Stimulated activated CD8-positive, alpha-beta memory T cell treated with anti-CD3 and anti-CD28 coated beads, Interleukin-2, amount 100 ng/mL, for 1 hour (primary cell): ENCODE data around the gene MAGI2.

Source experiments
- DNase-seq, 2 donors: peaks; one replicate each; pipeline ENCODE4 v3.0.0-alpha.2; 2020; ENCODE audit warnings: low read depth in 2 of 2

MAGI2 gene

DNA sequence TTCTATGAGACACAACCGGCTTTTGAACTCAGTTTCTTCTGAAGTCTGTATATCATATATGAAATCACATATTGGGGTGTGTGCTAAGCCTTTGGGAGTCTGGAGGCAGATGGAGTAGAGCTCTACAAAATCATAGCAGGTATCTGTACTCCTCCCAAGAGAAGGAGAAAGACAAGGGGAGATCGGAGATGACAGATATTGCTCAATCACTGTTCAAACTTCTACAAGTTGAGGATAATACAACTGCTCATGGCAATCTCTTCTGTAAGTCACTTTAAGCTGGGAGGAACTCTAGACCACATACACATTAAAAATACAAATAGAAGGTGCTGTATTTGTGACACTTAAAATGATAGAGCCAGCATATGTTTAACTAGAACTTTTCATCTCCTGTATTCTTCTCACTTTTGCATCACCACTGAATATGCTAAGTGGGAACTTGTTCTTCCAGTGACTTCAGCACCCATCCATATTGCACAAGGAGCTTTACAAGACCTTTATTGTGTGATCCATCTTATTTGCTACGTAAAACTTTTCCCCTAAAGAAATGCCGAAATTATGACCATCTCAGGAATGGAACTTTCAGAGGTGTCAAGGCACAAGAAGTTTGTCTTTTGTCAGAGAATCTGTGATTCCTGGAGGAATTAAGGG is 1273.5 kb downstream of the MAGI2 start:
- DNase-seq: no peak

DNA sequence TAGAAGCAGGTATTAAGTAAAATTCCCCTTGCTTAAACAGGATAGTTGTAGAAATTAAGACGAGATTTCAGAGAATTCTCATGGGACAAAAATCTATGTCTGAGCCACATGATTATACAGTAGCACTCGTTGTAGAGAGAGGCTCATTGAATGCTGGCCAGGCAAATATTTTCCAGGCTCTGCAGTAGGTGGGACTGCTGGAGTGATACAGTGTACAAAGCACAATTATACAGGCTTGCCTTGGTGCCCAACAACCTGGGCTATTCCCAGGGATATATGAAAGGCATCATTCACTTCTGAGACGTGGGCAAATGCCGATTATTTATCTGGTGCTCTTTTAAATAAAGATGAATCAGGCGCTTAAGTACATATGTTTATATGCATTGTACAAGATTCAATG is 1274.3 kb downstream of the MAGI2 start:
- no peak for DNase-seq

DNA sequence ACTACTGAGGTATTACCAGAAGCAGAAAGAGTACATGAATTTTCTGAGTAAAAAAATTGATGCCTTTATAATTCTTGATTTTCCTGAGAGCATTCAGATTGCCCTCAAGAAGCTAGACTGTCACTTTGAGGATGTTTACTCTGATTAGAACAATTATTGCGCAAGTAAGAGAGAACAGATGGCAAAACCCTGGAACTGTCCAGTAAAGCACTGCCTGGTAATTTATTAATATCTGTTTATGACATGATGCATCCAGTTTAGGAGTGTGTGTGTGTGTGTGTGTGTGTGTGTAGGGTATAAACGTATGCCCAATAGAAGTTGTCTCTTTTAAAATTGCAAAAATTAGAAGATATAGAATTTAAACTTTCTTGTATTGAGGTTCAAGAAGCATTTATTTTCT is 1275.1 kb downstream of the MAGI2 start:
- no peak for DNase-seq

DNA sequence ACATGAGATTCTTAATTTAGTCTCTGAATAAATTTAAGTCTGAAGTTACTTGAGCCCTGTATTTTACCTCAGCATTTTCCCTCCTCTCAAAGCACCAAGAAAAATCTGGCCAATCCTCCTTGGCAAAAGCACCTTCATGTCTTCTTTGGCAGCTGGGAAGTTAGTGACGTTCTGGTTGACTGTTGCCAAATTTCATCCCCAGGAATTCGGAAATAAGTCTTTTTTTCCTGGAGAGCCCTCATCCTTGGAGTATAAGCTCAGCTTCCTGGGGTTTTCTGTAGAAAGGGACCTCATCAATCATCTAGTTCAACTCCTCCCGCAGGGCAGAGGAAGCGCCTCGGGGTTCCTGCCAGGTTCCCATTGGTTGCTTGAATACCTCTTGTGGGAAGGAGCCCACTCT is 1277.3 kb downstream of the MAGI2 start:
- no peak for DNase-seq

- no peak for DNase-seq
These were observed 1278.0 kb downstream of the MAGI2 start for GRCh38 chr7:78175330-78176100.

DNA sequence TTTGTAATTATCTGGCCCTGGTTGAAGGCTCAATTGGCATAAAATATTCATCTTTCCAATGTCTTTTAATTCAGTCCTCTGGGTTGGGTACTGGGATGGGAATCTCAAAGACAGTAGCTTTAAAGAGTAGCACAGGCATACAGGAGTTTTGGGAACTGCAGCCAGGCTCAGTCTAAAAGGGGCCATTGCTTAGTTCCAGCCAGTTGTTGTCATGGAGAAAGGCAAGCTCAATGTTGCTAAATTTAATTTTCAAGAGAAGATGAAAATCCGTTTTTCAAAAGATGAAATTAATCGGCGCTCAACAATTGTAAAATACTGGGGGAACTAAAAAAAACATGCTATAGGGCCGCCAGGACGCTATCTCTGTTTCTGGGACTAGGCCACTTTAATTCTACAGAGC is 1279.8 kb downstream of the MAGI2 start:
- no peak for DNase-seq

DNA sequence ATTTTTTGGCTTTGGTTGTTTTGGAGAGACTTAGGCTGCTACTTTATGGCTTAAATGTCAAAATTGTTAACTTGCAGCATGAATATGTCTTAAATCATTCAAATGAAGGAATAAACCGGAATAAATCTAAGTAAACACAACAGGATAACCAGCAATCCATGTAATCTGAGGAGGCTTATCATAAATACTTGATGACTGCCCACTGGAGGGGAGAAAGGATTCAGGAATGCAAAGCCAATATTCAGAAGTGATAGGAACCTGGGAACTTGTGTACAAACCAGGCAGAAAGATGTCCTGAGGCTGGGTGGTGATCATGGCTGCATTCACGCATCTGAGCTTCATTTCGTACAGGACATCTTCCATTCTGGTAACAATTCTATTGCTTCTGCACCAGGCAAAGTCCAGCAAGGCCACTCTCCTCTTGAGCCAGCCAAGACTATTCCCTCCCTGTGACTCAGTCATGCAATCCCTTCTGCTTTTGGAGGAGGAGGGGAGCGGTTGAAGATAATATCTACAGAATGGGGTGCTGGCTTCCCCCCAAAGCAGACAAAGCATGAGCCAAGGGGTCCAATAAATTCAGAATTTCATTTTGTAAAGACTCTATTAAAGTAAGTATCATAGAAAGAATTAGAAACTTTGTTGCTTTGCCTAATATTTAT is 1280.4 kb downstream of the MAGI2 start:
- no peak for DNase-seq

GRCh38 chr7:78172267-78172757 is 1281.2 kb downstream of the MAGI2 start:
- DNase-seq: no peak

DNA sequence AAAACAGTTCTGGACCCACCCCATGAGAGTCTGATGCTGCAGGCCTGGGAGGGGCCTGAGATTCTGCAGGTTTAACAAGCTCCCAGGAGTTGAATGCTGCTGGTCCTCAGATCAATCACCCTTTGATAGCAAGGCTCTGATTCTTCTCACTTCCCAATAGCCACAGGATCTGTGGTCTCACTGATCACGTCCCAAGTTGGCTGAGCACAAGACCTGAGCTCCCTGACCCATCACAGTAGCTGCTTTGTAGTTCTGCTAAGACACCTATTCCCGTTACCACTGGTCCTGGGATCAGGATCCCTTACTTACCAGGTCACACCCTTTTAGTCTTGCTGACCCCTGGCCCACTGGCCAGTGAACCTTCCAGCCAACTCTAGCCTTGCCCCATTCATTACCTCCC is 1282.1 kb downstream of the MAGI2 start:
- DNase-seq: no peak

DNA sequence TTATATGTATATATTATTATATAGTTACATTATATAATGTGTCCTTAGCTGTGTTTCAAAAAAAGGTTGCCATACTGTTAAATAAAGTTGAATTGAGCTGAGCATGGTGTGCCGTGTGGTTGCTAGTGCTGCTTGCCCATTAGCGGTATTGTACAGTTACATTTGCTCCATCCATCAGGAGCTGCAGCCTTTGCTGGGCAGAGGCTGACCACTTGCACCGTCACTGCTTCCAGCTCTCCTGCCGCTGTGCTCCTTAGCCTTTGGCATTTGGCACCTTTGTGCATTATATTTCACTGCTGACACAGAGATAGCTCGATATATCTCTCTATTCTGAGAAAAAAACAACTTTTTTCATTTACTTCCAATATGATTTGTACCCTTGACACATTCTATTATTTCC is 1282.7 kb downstream of the MAGI2 start:
- DNase-seq: no peak

DNA sequence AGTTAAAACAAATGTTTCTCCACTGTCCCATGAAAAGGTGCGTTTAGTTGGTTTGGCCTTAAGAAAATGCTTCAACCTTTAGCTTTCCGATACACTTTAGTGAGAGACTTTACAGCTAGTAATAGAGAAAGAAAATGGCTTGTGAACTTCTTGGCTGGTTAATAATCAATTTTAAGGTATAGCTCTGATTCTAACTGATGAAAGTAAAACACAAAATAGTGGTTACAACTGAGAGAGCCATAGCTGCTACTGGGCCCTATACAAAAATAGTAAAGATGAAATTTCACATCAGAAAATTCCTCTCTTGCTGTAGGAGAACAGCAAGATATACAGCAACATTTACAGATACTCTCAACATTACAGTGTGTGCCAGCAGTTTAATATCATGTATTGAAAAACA is 1283.5 kb downstream of the MAGI2 start:
- DNase-seq: no peak

GRCh38 chr7:78168865-78169264 is 1284.6 kb downstream of the MAGI2 start:
- no peak for DNase-seq

DNA sequence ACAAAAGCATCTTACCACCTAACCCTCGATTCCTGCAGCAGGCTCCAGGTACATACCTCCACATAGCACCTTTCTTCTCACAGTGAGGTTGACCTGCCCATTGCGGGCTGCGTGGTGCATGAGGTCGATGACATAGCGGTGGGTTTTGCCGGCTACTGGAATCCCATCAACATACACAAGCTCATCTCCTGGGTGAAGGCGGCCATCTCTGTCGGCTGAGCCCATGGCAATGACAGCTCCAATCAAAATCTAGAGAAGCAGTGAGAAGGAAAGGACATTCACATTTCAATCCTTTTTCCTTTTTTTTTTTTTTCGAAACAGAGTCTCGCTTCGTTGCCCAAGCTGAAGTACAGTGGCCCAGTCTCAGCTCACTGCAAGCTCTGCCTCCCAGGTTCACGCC is 1285.6 kb downstream of the MAGI2 start:
- no peak for DNase-seq

- no peak for DNase-seq
These were observed 1287.6 kb downstream of the MAGI2 start for GRCh38 chr7:78165854-78166253.

DNA sequence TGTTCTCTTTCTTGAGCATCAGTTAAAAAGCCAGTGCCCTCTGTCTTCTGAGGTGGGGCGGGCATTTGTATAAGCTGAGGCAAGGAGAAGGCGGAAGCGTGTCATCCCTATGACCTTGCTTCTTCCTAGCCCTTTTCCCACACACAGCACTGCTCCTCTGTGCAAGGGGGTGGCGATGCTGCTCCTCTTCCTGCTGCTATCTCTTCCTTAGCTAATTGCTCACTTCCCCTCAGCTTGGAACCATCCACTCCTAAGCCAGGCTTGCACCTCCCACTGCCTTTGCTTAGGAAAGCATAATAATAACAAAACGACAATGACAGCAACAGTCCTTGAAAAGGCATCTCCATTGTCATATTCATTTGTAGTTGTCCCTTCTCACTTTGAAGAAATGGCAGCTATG is 1288.0 kb downstream of the MAGI2 start:
- DNase-seq: no peak

- no peak for DNase-seq
These were observed 1289.0 kb downstream of the MAGI2 start for GRCh38 chr7:78164459-78164858.

DNA sequence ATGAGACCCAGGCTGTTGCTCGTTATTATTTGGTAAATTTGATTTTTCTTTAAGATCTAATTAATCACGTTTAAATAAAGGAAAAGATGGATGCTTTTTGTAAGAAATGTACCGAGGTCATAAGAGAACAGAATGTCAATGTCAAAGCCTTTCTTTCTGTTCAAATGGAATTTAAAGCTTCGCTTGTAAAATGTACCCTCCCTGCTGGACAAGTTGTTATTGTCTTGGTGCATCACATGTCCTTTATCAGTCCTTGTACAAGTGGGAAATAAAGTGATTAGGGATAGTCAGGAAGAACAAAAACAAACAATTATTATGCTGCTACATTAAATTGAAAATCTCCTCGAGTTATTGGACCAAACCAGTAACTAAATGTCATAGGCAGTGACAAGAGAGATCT is 1291.7 kb downstream of the MAGI2 start:
- no peak for DNase-seq

DNA sequence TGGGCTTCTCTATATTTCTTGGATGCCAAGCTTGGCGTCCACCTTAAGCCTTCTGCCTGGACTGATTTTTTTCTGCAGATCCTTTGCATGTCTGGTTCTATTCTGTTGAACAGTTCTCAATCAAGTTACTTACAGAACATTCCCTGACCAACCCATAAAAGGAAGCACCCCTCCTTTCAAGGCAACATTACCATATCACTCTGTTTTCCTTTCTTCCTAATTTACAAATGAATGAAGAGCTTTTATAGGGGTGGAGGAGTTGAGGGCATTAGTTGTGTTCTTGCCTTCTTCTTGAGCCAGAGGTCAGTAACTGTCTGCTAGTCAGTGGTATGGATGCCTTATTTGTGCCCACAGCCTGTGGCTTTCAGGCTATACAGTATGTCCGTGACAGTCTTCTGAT is 1293.9 kb downstream of the MAGI2 start:
- no peak for DNase-seq

GRCh38 chr7:78153285-78153684 is 1300.2 kb downstream of the MAGI2 start:
- DNase-seq: no peak

GRCh38 chr7:78151229-78151628 is 1302.2 kb downstream of the MAGI2 start:
- no peak for DNase-seq

DNA sequence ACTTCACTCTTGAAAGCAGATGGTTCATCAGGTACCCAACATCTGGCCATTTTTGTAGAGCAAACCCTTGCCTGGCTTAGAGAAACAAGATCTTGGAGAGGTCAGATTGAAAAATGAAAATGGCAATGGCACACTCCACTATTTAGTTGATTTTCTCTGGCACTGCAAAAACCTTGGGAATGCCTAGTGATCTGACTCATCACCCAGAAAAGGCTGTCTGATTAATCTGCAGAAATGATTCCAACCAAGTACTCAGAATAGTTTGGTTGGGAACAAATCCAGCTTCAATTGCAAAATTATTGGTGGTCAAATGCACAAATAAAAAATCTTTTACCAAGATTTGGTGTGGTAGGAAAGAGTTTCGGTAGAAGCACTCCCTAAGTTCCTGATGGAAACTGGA is 1303.7 kb downstream of the MAGI2 start:
- no peak for DNase-seq

- DNase-seq: no peak
These were observed 1305.1 kb downstream of the MAGI2 start for GRCh38 chr7:78148166-78148894.
